Breast epithelium (tissue), 3 donors: ENCODE data around the gene CLDN34.

Source experiments
- POLR2A ChIP-seq: fragments of 450-650 bp; IDR thresholded peaks from one replicate; pipeline ENCODE4 v1.6.1; 2016; ENCODE audit warnings: antibody characterized with exemption, mild to moderate bottlenecking, moderate library complexity
- POLR2AphosphoS5 ChIP-seq, 3 donors: sonication (generic); formaldehyde crosslinking; IDR thresholded peaks; one replicate each; pipeline ENCODE4 v1.6.1; 2017; ENCODE audit warnings: antibody characterized with exemption in 3 of 3
- TF ChIP-seq, protein P1 (sequence below), 3 donors: fragments of 450-650 bp; IDR thresholded peaks; one replicate each; pipeline ENCODE4 v1.5.1; 2016 to 2017; ENCODE audit warnings: antibody characterized with exemption in 3 of 3, mild to moderate bottlenecking in 3 of 3, moderate library complexity in 3 of 3

DNA sequence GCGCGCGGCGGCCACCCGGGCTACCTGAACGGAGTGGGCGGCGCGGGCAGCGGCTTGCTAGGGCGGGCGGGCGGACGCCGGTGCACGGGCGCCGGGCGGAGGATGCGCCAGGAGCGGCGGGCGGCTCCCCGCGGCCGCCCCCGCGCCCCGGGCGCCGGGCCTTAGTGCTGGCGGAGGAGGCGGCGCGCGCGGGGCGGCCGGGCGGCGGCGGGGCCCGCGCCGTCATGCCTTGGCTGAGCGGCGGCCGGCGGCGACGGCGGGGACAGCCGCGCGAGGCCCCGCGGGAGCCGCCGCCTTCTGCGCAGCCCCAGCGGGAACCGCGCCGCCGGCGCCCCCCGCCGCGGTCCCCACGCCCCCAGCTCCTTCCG lies 48.2 kb downstream of the CLDN34 start:
- no peak for TF ChIP-seq POLR2AphosphoS5 (IDR thresholded peaks at IDR 0.05)
- TF ChIP-seq, protein P1, sequence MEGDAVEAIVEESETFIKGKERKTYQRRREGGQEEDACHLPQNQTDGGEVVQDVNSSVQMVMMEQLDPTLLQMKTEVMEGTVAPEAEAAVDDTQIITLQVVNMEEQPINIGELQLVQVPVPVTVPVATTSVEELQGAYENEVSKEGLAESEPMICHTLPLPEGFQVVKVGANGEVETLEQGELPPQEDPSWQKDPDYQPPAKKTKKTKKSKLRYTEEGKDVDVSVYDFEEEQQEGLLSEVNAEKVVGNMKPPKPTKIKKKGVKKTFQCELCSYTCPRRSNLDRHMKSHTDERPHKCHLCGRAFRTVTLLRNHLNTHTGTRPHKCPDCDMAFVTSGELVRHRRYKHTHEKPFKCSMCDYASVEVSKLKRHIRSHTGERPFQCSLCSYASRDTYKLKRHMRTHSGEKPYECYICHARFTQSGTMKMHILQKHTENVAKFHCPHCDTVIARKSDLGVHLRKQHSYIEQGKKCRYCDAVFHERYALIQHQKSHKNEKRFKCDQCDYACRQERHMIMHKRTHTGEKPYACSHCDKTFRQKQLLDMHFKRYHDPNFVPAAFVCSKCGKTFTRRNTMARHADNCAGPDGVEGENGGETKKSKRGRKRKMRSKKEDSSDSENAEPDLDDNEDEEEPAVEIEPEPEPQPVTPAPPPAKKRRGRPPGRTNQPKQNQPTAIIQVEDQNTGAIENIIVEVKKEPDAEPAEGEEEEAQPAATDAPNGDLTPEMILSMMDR (IDR thresholded peaks at IDR 0.05), result no peak
- TF ChIP-seq POLR2A, result no peak
